Stimulated activated CD8-positive, alpha-beta memory T cell treated with anti-CD3 and anti-CD28 coated beads, Interleukin-4, amount 100 ng/mL, for 1 hour (primary cell): ENCODE measurements around the gene KRTAP4-7.
"Not testable (repeated sequence)": the region's sequence is repeated elsewhere in the genome, so short reads cannot be mapped to it uniquely, and the experiment has no call there.

Source experiments
- DNase-seq, 2 donors: peaks; one replicate each; pipeline ENCODE4 v3.0.0-alpha.2; 2020; ENCODE audit warnings: low read depth in 2 of 2, low spot score in 1 of 2

The KRTAP4-7 gene

GRCh38 chr17:41065016-41065689 is 18.8 kb upstream of the KRTAP4-7 start:
- DNase-seq = not testable (repeated sequence)

GRCh38 chr17:41065829-41066624 is 17.9 kb upstream of the KRTAP4-7 start, which contains the start of gene KRTAP2-4:
TSS of gene KRTAP2-4 (minus strand) at chr17:41065879. CDS start at chr17:41065845, 34 bp downstream.
- DNase-seq = no peak

- no peak for DNase-seq
Measured at GRCh38 chr17:41067281-41067680, 16.7 kb upstream of the KRTAP4-7 start.

- DNase-seq = no peak
Measured at GRCh38 chr17:41069031-41069430, 14.9 kb upstream of the KRTAP4-7 start.

- no peak for DNase-seq
Measured at GRCh38 chr17:41071606-41072360, 12.2 kb upstream of the KRTAP4-7 start.

GRCh38 chr17:41073676-41074075 is 10.3 kb upstream of the KRTAP4-7 start:
- DNase-seq = no peak

GRCh38 chr17:41076788-41077187 is 7.2 kb upstream of the KRTAP4-7 start:
- DNase-seq = no peak

GRCh38 chr17:41082626-41083025 is 1.3 kb upstream of the KRTAP4-7 start:
- DNase-seq = no peak

GRCh38 chr17:41083427-41083826 is 523 bp upstream of the KRTAP4-7 start:
- not testable (repeated sequence) for DNase-seq

GRCh38 chr17:41088760-41089352 is 4.9 kb downstream of the KRTAP4-7 start:
- not testable (repeated sequence) for DNase-seq

GRCh38 chr17:41096055-41096454 is 12.1 kb downstream of the KRTAP4-7 start:
- DNase-seq = no peak

- no peak for DNase-seq
Measured at GRCh38 chr17:41098042-41098441, 14.1 kb downstream of the KRTAP4-7 start, which contains the start of gene KRTAP4-8. TSS of gene KRTAP4-8 (minus strand) at chr17:41098142. CDS start at chr17:41098084, 58 bp downstream.

GRCh38 chr17:41098481-41098880 is 14.5 kb downstream of the KRTAP4-7 start:
- no peak for DNase-seq

- DNase-seq = not testable (repeated sequence)
Measured at GRCh38 chr17:41099682-41100480, 15.9 kb downstream of the KRTAP4-7 start.

- DNase-seq = no peak
Measured at GRCh38 chr17:41101586-41102259, 17.8 kb downstream of the KRTAP4-7 start, which contains the start of gene KRTAP4-16. TSS of gene KRTAP4-16 (minus strand) at chr17:41102209. CDS start at chr17:41102209, 0 bp downstream.

- DNase-seq = no peak
Measured at GRCh38 chr17:41103896-41104295, 19.9 kb downstream of the KRTAP4-7 start.

- DNase-seq = not testable (repeated sequence)
Measured at GRCh38 chr17:41104386-41105038, 20.6 kb downstream of the KRTAP4-7 start.

- not testable (repeated sequence) for DNase-seq
Measured at GRCh38 chr17:41105347-41105746, 21.4 kb downstream of the KRTAP4-7 start, which contains the start of gene KRTAP4-9. TSS of gene KRTAP4-9 (plus strand) at chr17:41105389. CDS start at chr17:41105389, 0 bp downstream.

GRCh38 chr17:41107941-41108450 is 24.0 kb downstream of the KRTAP4-7 start:
- DNase-seq = no peak
